Right atrium auricular region (tissue), 2 donors: ENCODE results near the gene ITPR1. TPM values are rescaled to one million over a fixed set of nuclear protein-coding genes. Genes with fewer than 3 reads are reported as not detected.

Source experiments
- DNase-seq: peaks from one replicate; pipeline ENCODE4 v3.0.0-alpha.2; 2019; ENCODE audit warnings: low spot score
- H3K27ac ChIP-seq, 2 donors: fragments of 200-600 bp; sonication (generic); 1 replicate in 1 of 2; 2 replicates in 1 of 2; pipeline ENCODE4 v1.5.1; 2016 to 2019
- H3K27me3 ChIP-seq, 2 donors: fragments of 200-600 bp; sonication (generic); one replicate each; pipeline versions ENCODE4 v1.5.1 to v1.6.0; 2017 to 2019
- H3K36me3 ChIP-seq: fragments of 200-600 bp; sonication (generic); one replicate; pipeline ENCODE4 v1.5.1; 2016
- H3K4me1 ChIP-seq, 2 donors: fragments of 200-600 bp; sonication (generic); one replicate each; pipeline versions ENCODE4 v1.5.1 to v1.6.0; 2017 to 2019
- H3K4me3 ChIP-seq, 2 donors: fragments of 200-600 bp; sonication (generic); 1 replicate in 1 of 2; 2 replicates in 1 of 2; pipeline ENCODE4 v1.5.1; 2017 to 2019; ENCODE audit warnings: mild to moderate bottlenecking in 1 of 2, moderate library complexity in 1 of 2
- H3K9me3 ChIP-seq, 2 donors: fragments of 200-600 bp; sonication (generic); one replicate each; pipeline ENCODE4 v1.5.1; 2019
- total RNA-seq, 2 donors: library from RNA; depleted of rRNA; stranded (reverse); fragments of >200 nt; gene quantifications; one replicate each; pipeline ENCODE4 v1.1.0, GENCODE V29; 2016
- TF ChIP-seq, protein P1 (sequence below), 2 donors: fragments of 200-600 bp; sonication (generic); IDR thresholded peaks; one replicate each; pipeline ENCODE4 v1.5.1; 2019; ENCODE audit warnings: antibody characterized with exemption in 2 of 2

The ITPR1 gene
- total RNA-seq, 2 donors from 2014 or later = 36.7 to 42.5 TPM

DNA sequence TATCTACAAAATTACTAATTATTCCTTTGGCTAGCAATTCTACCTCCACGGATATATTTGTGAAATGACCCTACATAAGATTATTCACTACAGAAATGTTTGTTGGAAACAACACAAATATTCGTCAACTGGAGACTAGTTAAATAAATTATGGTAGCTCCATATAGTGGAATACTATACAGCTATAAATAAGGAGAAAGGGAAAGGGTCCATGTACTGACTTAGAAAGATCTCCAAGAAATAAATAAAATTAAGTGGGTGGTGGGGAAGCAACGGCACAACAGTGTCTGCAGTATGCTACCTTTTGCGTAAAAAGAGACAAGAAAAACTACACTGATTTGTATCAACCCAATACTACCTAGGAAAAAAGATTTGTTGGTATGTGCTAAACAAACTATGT lies 389.4 kb downstream of the ITPR1 start:
- Histone ChIP-seq H3K36me3 (no peaks in the 10 kb centered on the region), H3K27ac (no peak overlapping the region), H3K4me3 (no peak overlapping the region), H3K4me1 (no peaks in the 10 kb centered on the region), H3K27me3 (no peaks in the 10 kb centered on the region), H3K9me3 (no peaks in the 10 kb centered on the region)
- TF ChIP-seq, protein P1, sequence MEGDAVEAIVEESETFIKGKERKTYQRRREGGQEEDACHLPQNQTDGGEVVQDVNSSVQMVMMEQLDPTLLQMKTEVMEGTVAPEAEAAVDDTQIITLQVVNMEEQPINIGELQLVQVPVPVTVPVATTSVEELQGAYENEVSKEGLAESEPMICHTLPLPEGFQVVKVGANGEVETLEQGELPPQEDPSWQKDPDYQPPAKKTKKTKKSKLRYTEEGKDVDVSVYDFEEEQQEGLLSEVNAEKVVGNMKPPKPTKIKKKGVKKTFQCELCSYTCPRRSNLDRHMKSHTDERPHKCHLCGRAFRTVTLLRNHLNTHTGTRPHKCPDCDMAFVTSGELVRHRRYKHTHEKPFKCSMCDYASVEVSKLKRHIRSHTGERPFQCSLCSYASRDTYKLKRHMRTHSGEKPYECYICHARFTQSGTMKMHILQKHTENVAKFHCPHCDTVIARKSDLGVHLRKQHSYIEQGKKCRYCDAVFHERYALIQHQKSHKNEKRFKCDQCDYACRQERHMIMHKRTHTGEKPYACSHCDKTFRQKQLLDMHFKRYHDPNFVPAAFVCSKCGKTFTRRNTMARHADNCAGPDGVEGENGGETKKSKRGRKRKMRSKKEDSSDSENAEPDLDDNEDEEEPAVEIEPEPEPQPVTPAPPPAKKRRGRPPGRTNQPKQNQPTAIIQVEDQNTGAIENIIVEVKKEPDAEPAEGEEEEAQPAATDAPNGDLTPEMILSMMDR (IDR thresholded peaks at IDR 0.05) = no peak
- DNase-seq = no peak

DNA sequence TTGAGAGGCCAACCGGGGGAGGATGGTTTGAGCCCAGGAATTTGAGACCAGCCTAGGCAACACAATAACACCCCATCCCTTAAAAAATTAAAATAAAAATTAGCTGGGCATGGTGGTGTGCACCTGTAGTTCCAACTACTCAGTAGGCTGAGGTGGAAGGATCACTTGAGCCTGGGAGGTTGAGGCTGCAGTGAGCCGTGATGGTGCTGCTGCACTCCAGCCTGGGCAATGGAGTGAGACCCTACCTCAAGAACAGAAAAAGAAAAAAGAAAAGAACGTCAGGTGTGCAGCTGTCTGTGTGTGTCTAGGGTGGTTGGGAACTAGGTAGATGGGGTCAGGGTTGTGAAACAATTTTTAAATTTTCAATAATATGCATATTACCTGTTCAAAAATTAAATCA lies 389.9 kb downstream of the ITPR1 start:
- no peak for DNase-seq
- H3K9me3 ChIP-seq = no peaks in the 10 kb centered on the region
- H3K4me1 ChIP-seq = no peaks in the 10 kb centered on the region
- TF ChIP-seq, protein P1 (IDR thresholded peaks at IDR 0.05) = no peak
- H3K4me3 ChIP-seq = no peak overlapping the region
- no peaks in the 10 kb centered on the region for H3K27me3 ChIP-seq
- H3K27ac ChIP-seq = no peak overlapping the region
- H3K36me3 ChIP-seq = no peaks in the 10 kb centered on the region

DNA sequence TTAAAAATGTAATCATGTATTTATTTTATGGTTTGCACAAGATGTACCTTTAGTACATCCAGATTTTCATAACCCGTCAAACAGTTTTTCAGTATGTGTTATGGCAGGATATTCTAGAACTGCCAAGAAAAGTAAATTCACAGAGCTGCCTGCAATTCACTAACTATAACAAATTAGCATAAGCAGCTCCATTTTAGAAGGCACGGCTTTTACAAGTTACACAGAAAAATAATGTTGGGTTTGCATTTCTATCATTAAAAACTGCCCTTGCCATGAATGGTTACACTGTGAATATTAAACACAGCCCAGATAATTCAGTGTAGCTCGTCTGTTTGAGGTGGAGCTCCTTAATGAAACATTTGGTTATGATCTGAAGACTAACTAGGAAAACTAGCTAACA lies 391.7 kb downstream of the ITPR1 start:
- TF ChIP-seq, protein P1 (IDR thresholded peaks at IDR 0.05) = no peak
- no peaks in the 10 kb centered on the region for H3K27me3 ChIP-seq
- peaks cover 0 to 7% of the 10 kb centered on the region in 2 donors for H3K4me1 ChIP-seq
- H3K4me3 ChIP-seq = no peak overlapping the region
- H3K9me3 ChIP-seq = no peaks in the 10 kb centered on the region
- H3K36me3 ChIP-seq = no peaks in the 10 kb centered on the region
- H3K27ac ChIP-seq = no peak overlapping the region
- no peak for DNase-seq

DNA sequence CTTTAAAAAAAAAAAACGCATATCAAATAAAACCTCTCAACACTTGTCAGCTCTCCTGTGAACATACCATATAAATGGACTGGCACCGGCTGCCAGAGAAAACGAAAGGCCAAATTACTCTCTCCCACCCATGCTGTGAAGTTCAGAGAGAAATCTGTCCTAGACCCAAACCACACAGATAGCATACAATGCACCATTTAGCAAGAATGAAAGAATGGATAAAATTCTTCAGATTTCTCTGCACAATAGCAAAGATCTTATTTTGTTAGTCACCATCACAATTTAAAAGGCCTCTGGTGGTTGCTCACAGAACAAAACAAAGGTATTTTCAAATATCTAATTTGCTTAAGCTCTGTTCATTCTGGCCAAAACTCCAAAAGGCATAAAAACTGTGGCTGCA lies 392.2 kb downstream of the ITPR1 start:
- H3K4me3 ChIP-seq = no peak overlapping the region
- TF ChIP-seq, protein P1 (IDR thresholded peaks at IDR 0.05) = no peak
- no peaks in the 10 kb centered on the region for H3K9me3 ChIP-seq
- no peak for DNase-seq
- no peaks in the 10 kb centered on the region for H3K36me3 ChIP-seq
- H3K27me3 ChIP-seq = no peaks in the 10 kb centered on the region
- no peak overlapping the region for H3K27ac ChIP-seq
- peaks cover 0 to 8% of the 10 kb centered on the region in 2 donors for H3K4me1 ChIP-seq

DNA sequence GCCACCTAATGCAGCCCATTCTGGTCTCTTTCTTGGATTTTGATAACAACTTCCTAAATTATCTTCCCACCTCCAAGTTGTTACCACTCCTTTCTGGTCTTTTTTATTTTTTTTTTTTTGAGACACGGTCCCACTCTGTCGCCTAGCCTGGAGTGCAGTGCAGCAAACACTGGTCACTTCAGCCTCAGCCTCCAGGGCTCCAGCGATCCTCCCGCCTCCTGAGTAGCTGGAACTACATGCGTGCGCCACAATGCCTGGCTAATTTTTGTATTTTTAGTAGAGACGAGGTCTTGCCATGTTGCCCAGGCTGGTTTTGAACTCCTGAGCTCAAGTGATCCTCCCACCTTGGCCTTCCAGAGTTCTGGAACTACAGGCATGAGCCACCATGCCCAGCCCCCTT lies 393.3 kb downstream of the ITPR1 start:
- Histone ChIP-seq H3K9me3 (no peaks in the 10 kb centered on the region), H3K36me3 (no peaks in the 10 kb centered on the region), H3K27ac (no peak overlapping the region), H3K4me3 (no peak overlapping the region), H3K4me1 (peaks cover 0 to 8% of the 10 kb centered on the region in 2 donors), H3K27me3 (no peaks in the 10 kb centered on the region)
- DNase-seq = no peak
- TF ChIP-seq, protein P1 (IDR thresholded peaks at IDR 0.05) = no peak

DNA sequence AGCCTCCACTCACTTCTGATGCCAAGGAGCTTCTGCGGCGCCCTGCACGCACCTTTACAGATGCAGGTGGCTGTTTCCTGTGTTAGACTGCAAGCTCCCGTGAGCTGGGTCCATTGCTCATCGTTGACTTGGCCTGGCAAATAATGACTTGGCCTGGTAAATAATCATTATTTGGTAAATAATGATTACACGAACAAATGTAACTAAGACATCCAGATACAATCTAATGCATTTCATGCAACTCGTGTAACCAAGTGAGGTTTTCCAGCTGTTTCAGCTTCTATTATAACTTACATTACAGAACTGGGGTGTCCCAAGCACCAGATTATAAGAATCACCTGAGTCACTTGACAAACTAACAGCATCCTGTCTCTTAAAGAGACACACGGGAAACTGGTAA lies 394.0 kb downstream of the ITPR1 start:
- no peaks in the 10 kb centered on the region for H3K9me3 ChIP-seq
- no peak for DNase-seq
- H3K4me3 ChIP-seq = no peak overlapping the region
- no peaks in the 10 kb centered on the region for H3K36me3 ChIP-seq
- no peaks in the 10 kb centered on the region for H3K27me3 ChIP-seq
- H3K27ac ChIP-seq = no peak overlapping the region
- TF ChIP-seq, protein P1 (IDR thresholded peaks at IDR 0.05) = no peak
- H3K4me1 ChIP-seq = peaks cover 0 to 8% of the 10 kb centered on the region in 2 donors
